Naive thymus-derived CD4-positive, alpha-beta T cell (primary cell): Measurements from ENCODE around the gene MDFI. TPM values are rescaled to one million over a fixed set of nuclear protein-coding genes. Genes with fewer than 3 reads are reported as not detected.
A peak's percentile ranks its signal among the peaks of the same experiment; 100 is the strongest.

Source experiments
- ATAC-seq: fragments of 150-1000 bp; cut with Tn5 transposase; 2 replicates; pipeline ENCODE4 v1.10.0; 2021; ENCODE audit warnings: mild to moderate bottlenecking, moderate library complexity
- CTCF ChIA-PET: fragments of 350-600 bp; sonication (Branson Sonifier 250); formaldehyde crosslinking; loops from one replicate; lab custom pipeline; 2021; ENCODE audit warnings: antibody characterized with exemption; lab: Charles Lee
- POLR2A ChIA-PET: fragments of 350-600 bp; sonication (Branson Sonifier 250); formaldehyde crosslinking; loops from one replicate; lab custom pipeline; 2021; ENCODE audit warnings: antibody characterized with exemption, inconsistent platforms; lab: Charles Lee
- DNase-seq, 9 donors: peaks; one replicate each; pipeline versions ENCODE4 v3.0.0 to v3.0.0-alpha.2; 2020 to 2022; ENCODE audit warnings: mixed read lengths in 1 of 9
- H3K27ac ChIP-seq: one replicate; pipeline ENCODE4 v1.7.0; 2013; ENCODE audit warnings: mild to moderate bottlenecking, low read depth, low read length, moderate library complexity
- H3K27me3 ChIP-seq, 2 donors: one replicate each; pipeline ENCODE4 v1.7.0; 2013; ENCODE audit warnings: low read length in 2 of 2, mild to moderate bottlenecking in 2 of 2, moderate library complexity in 2 of 2; ENCODE audit not compliant: control insufficient read depth in 2 of 2, insufficient read depth in 2 of 2
- H3K36me3 ChIP-seq, 3 experiments: 1 replicate in 2 of 3; 2 replicates in 1 of 3; pipeline ENCODE4 v1.7.0; 2013; ENCODE audit warnings: low read length in 3 of 3, mild to moderate bottlenecking in 3 of 3, moderate library complexity in 1 of 3; ENCODE audit not compliant: insufficient read depth in 3 of 3, control insufficient read depth in 2 of 3
- H3K4me1 ChIP-seq, 2 donors: one replicate each; pipeline ENCODE4 v1.7.0; 2013; ENCODE audit warnings: low read length in 2 of 2, mild to moderate bottlenecking in 2 of 2, moderate library complexity in 1 of 2; ENCODE audit not compliant: control insufficient read depth in 2 of 2, insufficient read depth in 2 of 2
- H3K4me3 ChIP-seq: 2 replicates; pipeline ENCODE4 v1.7.0; 2013; ENCODE audit warnings: mild to moderate bottlenecking, low read length
- H3K9me3 ChIP-seq, 3 experiments: 1 replicate in 2 of 3; 2 replicates in 1 of 3; pipeline ENCODE4 v1.7.0; 2013; ENCODE audit warnings: low read length in 3 of 3; ENCODE audit not compliant: control insufficient read depth in 2 of 3
- H3K27ac Mint-ChIP-seq, 9 donors: one replicate each; pipeline ENCODE4 v1.8.0; 2020 to 2022; ENCODE audit warnings: mixed read lengths in 9 of 9, mild to moderate bottlenecking in 8 of 9, moderate library complexity in 5 of 9, inconsistent platforms in 2 of 9
- H3K27me3 Mint-ChIP-seq, 5 donors: one replicate each; pipeline ENCODE4 v1.8.0; 2021 to 2022; ENCODE audit warnings: mixed read lengths in 5 of 5, mild to moderate bottlenecking in 1 of 5
- H3K36me3 Mint-ChIP-seq, 5 donors: one replicate each; pipeline ENCODE4 v1.8.0; 2020 to 2022; ENCODE audit warnings: mixed read lengths in 5 of 5, mild to moderate bottlenecking in 3 of 5, inconsistent platforms in 1 of 5
- H3K4me1 Mint-ChIP-seq, 7 donors: one replicate each; pipeline ENCODE4 v1.8.0; 2020 to 2022; ENCODE audit warnings: mixed read lengths in 7 of 7, mild to moderate bottlenecking in 3 of 7, inconsistent platforms in 1 of 7
- H3K4me3 Mint-ChIP-seq, 10 donors: one replicate each; pipeline ENCODE4 v1.8.0; 2020 to 2022; ENCODE audit warnings: mild to moderate bottlenecking in 10 of 10, mixed read lengths in 10 of 10, moderate library complexity in 6 of 10, inconsistent platforms in 2 of 10
- H3K9me3 Mint-ChIP-seq, 11 donors: one replicate each; pipeline ENCODE4 v1.8.0; 2020 to 2022; ENCODE audit warnings: mixed read lengths in 11 of 11, mild to moderate bottlenecking in 4 of 11, inconsistent platforms in 1 of 11, moderate library complexity in 1 of 11
- intact Hi-C, 2 donors: fragments of 100-400 bp; cut with micrococcal nuclease; formaldehyde crosslinking; loops; one replicate each; pipeline ENCODE4 v1.15.1; 2023
- polyA plus RNA-seq, 2 donors: library from polyadenylated mRNA; unstranded; fragments of 300-500 nt; fragmentation: Illumina TruSeq; gene quantifications; one replicate each; pipeline ENCODE4 v1.2.3, GENCODE V29; 2021
- total RNA-seq, 6 experiments: library from RNA in 5 of 6; stranded (reverse) in 5 of 6; gene quantifications; 1 replicate in 5 of 6; 2 replicates in 1 of 6; pipeline ENCODE4 v1.2.3 and lab custom pipeline; 2021 to 2026

The MDFI gene
- total and polyA plus RNA-seq, 7 experiments from 2014 or later: not detected

- ATAC-seq (no peak), DNase-seq (no peak)
- ChIA-PET POLR2A (no interaction called here), CTCF (no interaction called here)
- Histone ChIP-seq H3K9me3 (no peaks in the 10 kb centered on the region), H3K27ac (no peak overlapping the region), H3K4me1 (no peaks in the 10 kb centered on the region), H3K27me3 (no peaks in the 10 kb centered on the region), H3K36me3 (no peaks in the 10 kb centered on the region), H3K4me3 (no peak overlapping the region)
- Mint-ChIP-seq H3K36me3 (no peaks in the 10 kb centered on the region), H3K27me3 (peaks cover 11 to 35% (median 20%) of the 10 kb centered on the region in 5 donors), H3K27ac (no peak overlapping the region), H3K4me3 (no peak overlapping the region), H3K4me1 (no peaks in the 10 kb centered on the region), H3K9me3 (no peaks in the 10 kb centered on the region)
- intact Hi-C loops: no loop called here
These were observed 16.0 kb downstream of the MDFI start for GRCh38 chr6:41654151-41654697.

GRCh38 chr6:41654698-41655151 is 16.5 kb downstream of the MDFI start:
- intact Hi-C loops: no loop called here
- CTCF ChIA-PET: interaction anchor here (0.6 kb wide), 1 partner anchor 29 kb away, joined by 3 read pairs; no protein-coding TSS in a partner anchor
- no peaks in the 10 kb centered on the region for H3K4me1 Mint-ChIP-seq

GRCh38 chr6:41655176-41655575 is 16.9 kb downstream of the MDFI start:
- ATAC-seq: no peak
- H3K36me3 ChIP-seq: no peaks in the 10 kb centered on the region
- intact Hi-C loops: no loop called here
- no peak for DNase-seq
- Mint-ChIP-seq H3K9me3 (no peaks in the 10 kb centered on the region), H3K27me3 (peaks cover 11 to 36% (median 21%) of the 10 kb centered on the region in 5 donors), H3K4me1 (no peaks in the 10 kb centered on the region), H3K36me3 (no peaks in the 10 kb centered on the region), H3K4me3 (no peak overlapping the region), H3K27ac (no peak overlapping the region)
- POLR2A ChIA-PET: no interaction called here
- CTCF ChIA-PET: interaction anchor here (0.6 kb wide), 1 partner anchor 28 kb away, joined by 3 read pairs; no protein-coding TSS in a partner anchor
- no peaks in the 10 kb centered on the region for H3K4me1 ChIP-seq
- no peaks in the 10 kb centered on the region for H3K27me3 ChIP-seq
- no peak overlapping the region for H3K4me3 ChIP-seq
- no peaks in the 10 kb centered on the region for H3K9me3 ChIP-seq
- no peak overlapping the region for H3K27ac ChIP-seq

More at GRCh38 chr6:41654698-41655151, 16.5 kb downstream of the MDFI start:
- H3K27ac Mint-ChIP-seq: no peak overlapping the region
- POLR2A ChIA-PET: no interaction called here
- Histone ChIP-seq H3K4me3 (no peak overlapping the region), H3K36me3 (no peaks in the 10 kb centered on the region), H3K4me1 (no peaks in the 10 kb centered on the region), H3K9me3 (no peaks in the 10 kb centered on the region), H3K27ac (no peak overlapping the region), H3K27me3 (no peaks in the 10 kb centered on the region)
- H3K4me3 Mint-ChIP-seq: no peak overlapping the region
- H3K9me3 Mint-ChIP-seq: no peaks in the 10 kb centered on the region
- H3K27me3 Mint-ChIP-seq: peaks cover 11 to 35% (median 21%) of the 10 kb centered on the region in 5 donors
- ATAC-seq: no peak
- no peaks in the 10 kb centered on the region for H3K36me3 Mint-ChIP-seq
- no peak for DNase-seq

GRCh38 chr6:41655646-41656001 is 17.4 kb downstream of the MDFI start:
- Histone ChIP-seq H3K4me1 (no peaks in the 10 kb centered on the region), H3K27me3 (no peaks in the 10 kb centered on the region), H3K9me3 (no peaks in the 10 kb centered on the region), H3K36me3 (no peaks in the 10 kb centered on the region), H3K27ac (no peak overlapping the region), H3K4me3 (no peak overlapping the region)
- ATAC-seq: no peak
- POLR2A ChIA-PET: no interaction called here
- CTCF ChIA-PET: no interaction called here
- Mint-ChIP-seq H3K4me3 (no peak overlapping the region), H3K4me1 (no peaks in the 10 kb centered on the region), H3K9me3 (no peaks in the 10 kb centered on the region), H3K36me3 (no peaks in the 10 kb centered on the region), H3K27me3 (peaks cover 14 to 40% (median 21%) of the 10 kb centered on the region in 5 donors), H3K27ac (no peak overlapping the region)
- no peak for DNase-seq
- intact Hi-C loops: no loop called here

DNA sequence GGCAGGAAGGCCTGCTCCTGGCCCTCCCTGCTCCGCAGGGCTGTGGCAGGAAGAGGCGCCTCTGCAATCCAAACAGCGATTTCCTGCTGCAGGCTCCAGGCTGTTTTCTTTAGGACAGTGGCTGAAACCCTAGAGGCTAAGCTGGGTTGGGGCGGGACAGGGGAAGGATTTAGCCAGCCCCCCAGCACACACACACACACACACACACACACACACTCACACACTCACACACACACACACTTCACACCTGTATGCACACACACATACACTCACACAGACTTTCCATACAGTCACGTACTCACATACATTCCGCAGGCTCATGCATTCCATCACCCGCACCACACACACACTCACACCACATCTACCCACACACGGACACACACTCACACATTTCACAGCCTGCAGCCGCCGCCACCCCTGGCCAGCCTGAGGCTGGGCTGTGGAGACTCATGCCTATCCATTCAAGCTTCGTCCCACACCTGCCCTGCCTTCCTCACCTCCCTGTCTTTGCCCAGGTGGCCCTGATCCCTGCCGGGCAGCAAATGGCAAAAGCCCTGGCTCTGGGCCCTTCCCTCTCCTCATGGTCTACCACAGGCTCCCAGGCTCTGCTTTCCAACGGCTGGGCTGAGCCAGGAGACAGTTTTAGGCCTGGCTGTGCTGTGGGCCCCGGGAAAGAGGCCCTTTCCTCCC is 17.9 kb downstream of the MDFI start:
- H3K27ac ChIP-seq: no peak overlapping the region
- no peaks in the 10 kb centered on the region for H3K36me3 ChIP-seq
- intact Hi-C loops: no loop called here
- no peak for DNase-seq
- Mint-ChIP-seq H3K4me3 (no peak overlapping the region), H3K9me3 (no peaks in the 10 kb centered on the region), H3K4me1 (no peaks in the 10 kb centered on the region), H3K36me3 (no peaks in the 10 kb centered on the region), H3K27ac (peak overlapping the region in 1 of 9 donors; percentile 1), H3K27me3 (peaks cover 16 to 40% (median 21%) of the 10 kb centered on the region in 5 donors)
- ATAC-seq: no peak
- no peaks in the 10 kb centered on the region for H3K9me3 ChIP-seq
- ChIA-PET POLR2A (no interaction called here), CTCF (no interaction called here)
- no peaks in the 10 kb centered on the region for H3K27me3 ChIP-seq
- no peak overlapping the region for H3K4me3 ChIP-seq
- no peaks in the 10 kb centered on the region for H3K4me1 ChIP-seq

GRCh38 chr6:41657131-41658094 is 19.1 kb downstream of the MDFI start:
- Mint-ChIP-seq H3K27ac (no peak overlapping the region), H3K4me1 (no peaks in the 10 kb centered on the region), H3K27me3 (peaks cover 28 to 47% (median 33%) of the 10 kb centered on the region in 5 donors), H3K4me3 (no peak overlapping the region), H3K9me3 (no peaks in the 10 kb centered on the region), H3K36me3 (no peaks in the 10 kb centered on the region)
- Histone ChIP-seq H3K4me1 (no peaks in the 10 kb centered on the region), H3K36me3 (no peaks in the 10 kb centered on the region), H3K4me3 (no peak overlapping the region), H3K9me3 (no peaks in the 10 kb centered on the region), H3K27me3 (no peaks in the 10 kb centered on the region), H3K27ac (no peak overlapping the region)
- ChIA-PET POLR2A (no interaction called here), CTCF (no interaction called here)
- intact Hi-C loops: no loop called here
- DNase-seq (no peak), ATAC-seq (no peak)
